ENCODE data around the gene FAM156B. TPM values are rescaled to one million over a fixed set of nuclear protein-coding genes. Genes with fewer than 3 reads are reported as not detected.
"Not testable (repeated sequence)": the region's sequence is repeated elsewhere in the genome, so short reads cannot be mapped to it uniquely, and the experiment has no call there.

The FAM156B gene, protein sequence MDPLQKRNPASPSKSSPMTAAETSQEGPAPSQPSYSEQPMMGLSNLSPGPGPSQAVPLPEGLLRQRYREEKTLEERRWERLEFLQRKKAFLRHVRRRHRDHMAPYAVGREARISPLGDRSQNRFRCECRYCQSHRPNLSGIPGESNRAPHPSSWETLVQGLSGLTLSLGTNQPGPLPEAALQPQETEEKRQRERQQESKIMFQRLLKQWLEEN
- total RNA-seq (ENCODE audit: low replicate concordance): 14.1 and 15.8 TPM in 2 replicates

DNA sequence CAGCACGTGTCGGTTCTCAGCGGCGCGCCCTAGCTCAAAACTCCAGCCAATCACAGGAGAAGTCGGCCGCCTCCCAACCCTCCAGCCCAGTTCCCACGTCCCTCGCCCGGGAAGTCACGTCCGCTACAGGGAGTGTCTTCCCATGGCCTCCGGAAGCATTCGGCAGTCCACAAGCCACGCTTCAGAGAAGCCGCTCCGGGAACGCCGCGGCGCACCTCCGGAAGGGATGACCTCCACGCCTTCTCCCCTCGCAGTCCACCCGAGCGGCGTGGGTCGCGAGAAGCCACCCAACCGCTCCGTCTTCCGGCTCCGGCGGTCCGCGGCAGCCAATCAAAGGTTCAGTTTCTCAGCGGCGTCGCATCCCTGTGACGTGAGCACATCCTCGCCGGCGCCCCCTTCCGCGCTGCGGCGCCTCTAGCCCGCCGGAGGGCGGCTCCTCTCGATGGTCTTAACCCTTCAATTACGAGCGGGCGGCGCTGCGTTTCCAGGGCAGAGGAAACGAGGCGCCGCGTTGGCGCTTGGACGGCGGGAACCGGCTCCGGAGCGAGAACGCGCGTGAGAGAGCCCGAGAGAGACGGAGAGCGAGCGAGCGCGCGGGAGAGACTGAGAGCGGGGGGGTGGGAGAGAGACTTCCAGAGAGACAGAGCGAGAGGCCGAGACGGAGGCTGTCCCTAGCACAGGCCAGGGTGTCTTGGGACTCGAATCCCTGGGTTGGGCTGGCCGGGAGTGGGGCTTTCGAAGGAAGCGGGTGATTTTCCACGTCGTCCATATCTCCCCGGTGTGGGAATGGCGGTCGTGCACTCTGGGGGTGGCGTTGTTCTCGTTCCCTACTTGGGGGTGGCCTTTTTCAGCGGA, at the start of gene FAM156B:
Gene FAM156B (plus strand): TSS at position 476 of the 855 bp plus-strand sequence. CDS start 9,896 bp downstream, outside the sequence.
- H3K27ac ChIP-seq; H3K27me3 ChIP-seq; H3K27me3 Mint-ChIP-seq (ENCODE audit: insufficient read depth, low read depth); H3K27ac Mint-ChIP-seq; H3K4me3 Mint-ChIP-seq; H3K79me2 ChIP-seq (ENCODE audit: low read depth); H3K4me2 ChIP-seq; H3K9me3 Mint-ChIP-seq; H3K9ac ChIP-seq; H3K9me3 ChIP-seq (ENCODE audit: low read depth); H2AFZ ChIP-seq (replicated peaks); H3F3A ChIP-seq (ENCODE audit: low read depth); H3K36me3 ChIP-seq; H3K4me1 ChIP-seq; H3K36me3 Mint-ChIP-seq; H4K20me1 ChIP-seq (ENCODE audit: low read depth); DNase-seq (ENCODE audit: low spot score); H3K4me1 Mint-ChIP-seq; H3K4me3 ChIP-seq: not testable (repeated sequence)

DNA sequence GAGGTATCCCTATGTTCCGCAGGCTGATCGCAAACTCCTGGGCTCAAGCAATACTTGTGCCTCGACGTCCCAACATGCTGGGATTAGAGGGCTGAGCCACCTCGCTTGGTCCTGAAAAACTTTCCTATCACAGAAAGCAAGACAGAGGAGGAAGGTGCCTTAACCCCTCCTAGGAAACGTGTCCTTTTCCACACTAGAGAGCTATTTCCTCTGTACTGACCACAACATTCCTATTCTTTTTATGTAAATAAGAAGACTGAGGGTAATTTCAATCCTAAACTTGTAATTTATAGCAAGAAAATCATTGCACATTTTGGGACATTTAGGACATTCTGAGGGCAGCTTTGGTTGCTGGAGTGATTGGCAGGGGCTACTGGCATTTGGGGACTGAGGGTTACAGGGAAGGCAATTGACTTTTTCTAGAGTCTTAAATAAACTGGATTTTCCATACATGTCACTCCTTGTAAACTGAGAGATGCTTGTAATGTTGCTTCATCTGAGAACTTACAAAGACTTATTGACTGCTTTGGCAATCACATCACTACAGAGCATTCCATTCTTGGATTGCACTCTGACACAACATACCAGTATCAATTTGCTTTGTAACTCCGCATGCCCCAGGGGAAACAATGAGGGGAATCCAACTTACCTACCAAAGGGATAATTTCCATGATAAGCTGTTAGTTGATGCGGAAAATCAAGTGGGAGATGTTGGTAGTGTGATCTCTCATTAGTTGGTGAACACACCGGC, 44.8 kb upstream of the FAM156B start:
- Histone ChIP-seq H4K20me1 (ENCODE audit: low read depth) (no peaks in the 10 kb centered on the region), H3K9me3 (ENCODE audit: low read depth) (no peaks in the 10 kb centered on the region), H3K9ac (no peak overlapping the region), H3K4me3 (no peak overlapping the region), H3K4me1 (no peaks in the 10 kb centered on the region), H2AFZ (replicated peaks) (no peak overlapping the region), H3K27me3 (no peaks in the 10 kb centered on the region), H3K4me2 (no peak overlapping the region), H3F3A (ENCODE audit: low read depth) (no peaks in the 10 kb centered on the region), H3K79me2 (ENCODE audit: low read depth) (no peaks in the 10 kb centered on the region), H3K27ac (no peak overlapping the region), H3K36me3 (no peaks in the 10 kb centered on the region)
- Mint-ChIP-seq H3K36me3 (no peaks in the 10 kb centered on the region), H3K4me3 (no peak overlapping the region), H3K9me3 (peaks cover 6% of the 10 kb centered on the region), H3K4me1 (no peaks in the 10 kb centered on the region), H3K27me3 (ENCODE audit: insufficient read depth, low read depth) (peaks cover 3% of the 10 kb centered on the region), H3K27ac (no peak overlapping the region)
- TF ChIP-seq, protein P1, sequence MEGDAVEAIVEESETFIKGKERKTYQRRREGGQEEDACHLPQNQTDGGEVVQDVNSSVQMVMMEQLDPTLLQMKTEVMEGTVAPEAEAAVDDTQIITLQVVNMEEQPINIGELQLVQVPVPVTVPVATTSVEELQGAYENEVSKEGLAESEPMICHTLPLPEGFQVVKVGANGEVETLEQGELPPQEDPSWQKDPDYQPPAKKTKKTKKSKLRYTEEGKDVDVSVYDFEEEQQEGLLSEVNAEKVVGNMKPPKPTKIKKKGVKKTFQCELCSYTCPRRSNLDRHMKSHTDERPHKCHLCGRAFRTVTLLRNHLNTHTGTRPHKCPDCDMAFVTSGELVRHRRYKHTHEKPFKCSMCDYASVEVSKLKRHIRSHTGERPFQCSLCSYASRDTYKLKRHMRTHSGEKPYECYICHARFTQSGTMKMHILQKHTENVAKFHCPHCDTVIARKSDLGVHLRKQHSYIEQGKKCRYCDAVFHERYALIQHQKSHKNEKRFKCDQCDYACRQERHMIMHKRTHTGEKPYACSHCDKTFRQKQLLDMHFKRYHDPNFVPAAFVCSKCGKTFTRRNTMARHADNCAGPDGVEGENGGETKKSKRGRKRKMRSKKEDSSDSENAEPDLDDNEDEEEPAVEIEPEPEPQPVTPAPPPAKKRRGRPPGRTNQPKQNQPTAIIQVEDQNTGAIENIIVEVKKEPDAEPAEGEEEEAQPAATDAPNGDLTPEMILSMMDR (IDR thresholded peaks at IDR 0.05): no peak
- no peak for TF ChIP-seq EZH2phosphoT487 (IDR thresholded peaks at IDR 0.05)
- no peak for TF ChIP-seq EZH2 (IDR thresholded peaks at IDR 0.05)
- DNase-seq (ENCODE audit: low spot score): no peak

DNA sequence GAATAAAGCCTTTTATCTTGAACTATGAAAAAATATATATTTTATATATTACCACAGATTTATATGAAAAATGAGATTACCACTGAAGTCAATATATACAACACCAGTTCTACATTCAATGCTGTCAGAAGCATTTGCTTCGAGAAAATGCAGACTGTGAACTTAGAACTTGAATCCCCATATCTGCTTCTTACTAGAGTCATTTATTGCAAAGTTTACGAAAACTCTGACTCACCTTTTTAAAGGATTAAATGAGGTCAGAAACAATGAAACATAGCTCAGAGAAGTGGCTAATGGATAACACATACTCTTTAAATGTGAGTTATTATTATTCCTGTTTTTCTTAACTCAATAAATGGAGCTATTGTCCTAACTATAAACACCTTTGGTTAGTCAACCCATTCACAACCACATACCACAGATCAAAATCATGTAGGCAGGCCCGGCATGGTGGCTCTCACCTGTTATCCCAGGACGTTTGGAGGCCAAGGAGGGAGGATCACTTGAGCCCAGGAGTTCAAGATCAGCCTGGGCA, 40.1 kb upstream of the FAM156B start:
- H2AFZ ChIP-seq (replicated peaks); H4K20me1 ChIP-seq (ENCODE audit: low read depth); H3K4me2 ChIP-seq; H3K36me3 Mint-ChIP-seq; H3K27ac Mint-ChIP-seq; H3K4me3 Mint-ChIP-seq; H3K9ac ChIP-seq; H3K36me3 ChIP-seq; H3K4me1 Mint-ChIP-seq; H3K4me3 ChIP-seq; H3K27me3 ChIP-seq; H3K4me1 ChIP-seq; H3K79me2 ChIP-seq (ENCODE audit: low read depth); H3K9me3 ChIP-seq (ENCODE audit: low read depth); DNase-seq (ENCODE audit: low spot score); H3K27me3 Mint-ChIP-seq (ENCODE audit: insufficient read depth, low read depth); H3F3A ChIP-seq (ENCODE audit: low read depth); H3K9me3 Mint-ChIP-seq; H3K27ac ChIP-seq: not testable (repeated sequence)

DNA sequence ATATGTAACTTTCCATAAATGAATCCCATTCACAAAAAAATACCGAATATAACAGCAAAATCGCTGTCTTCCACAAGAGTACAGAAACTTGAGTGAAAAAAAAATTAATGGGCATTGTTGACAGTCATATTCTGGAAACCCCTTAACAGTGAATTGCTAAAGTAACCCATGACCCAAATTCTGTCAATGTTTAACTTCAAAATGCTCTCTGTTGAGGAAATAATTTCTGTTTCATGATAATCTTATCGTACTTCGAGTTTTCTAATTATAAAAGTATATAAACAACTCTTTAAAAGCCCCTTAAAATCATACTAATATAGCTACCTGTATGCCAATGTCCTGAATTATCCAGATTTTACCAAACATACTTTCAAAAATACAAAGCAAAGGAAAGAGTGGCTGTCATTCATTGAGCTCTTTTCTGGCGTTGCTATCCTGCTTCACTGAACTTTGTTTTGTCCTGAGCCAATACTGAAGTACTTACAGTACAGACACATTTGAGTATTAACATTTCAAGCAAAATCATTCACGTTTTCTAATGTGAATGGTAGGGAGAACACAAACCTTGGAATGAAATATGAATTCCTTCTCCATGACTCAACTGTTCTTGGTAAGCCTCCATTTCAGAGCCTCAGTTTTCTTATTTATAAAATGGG, 31.7 kb upstream of the FAM156B start:
- no peak overlapping the region for H3K9ac ChIP-seq
- H3K4me2 ChIP-seq: no peak overlapping the region
- no peak for TF ChIP-seq EZH2phosphoT487 (IDR thresholded peaks at IDR 0.05)
- no peak for TF ChIP-seq EZH2 (IDR thresholded peaks at IDR 0.05)
- TF ChIP-seq, protein P1 (IDR thresholded peaks at IDR 0.05): no peak
- no peak overlapping the region for H2AFZ ChIP-seq (replicated peaks)
- peaks cover 3% of the 10 kb centered on the region for H3K9me3 ChIP-seq (ENCODE audit: low read depth)
- H3K79me2 ChIP-seq (ENCODE audit: low read depth): no peaks in the 10 kb centered on the region
- Mint-ChIP-seq H3K4me3 (no peak overlapping the region), H3K27ac (no peak overlapping the region), H3K4me1 (no peaks in the 10 kb centered on the region), H3K27me3 (ENCODE audit: insufficient read depth, low read depth) (peaks cover 3% of the 10 kb centered on the region), H3K9me3 (peaks cover 5% of the 10 kb centered on the region), H3K36me3 (no peaks in the 10 kb centered on the region)
- no peaks in the 10 kb centered on the region for H4K20me1 ChIP-seq (ENCODE audit: low read depth)
- no peak for DNase-seq (ENCODE audit: low spot score)
- no peaks in the 10 kb centered on the region for H3K4me1 ChIP-seq
- no peak overlapping the region for H3K27ac ChIP-seq
- H3K36me3 ChIP-seq: no peaks in the 10 kb centered on the region
- no peak overlapping the region for H3K4me3 ChIP-seq
- H3K27me3 ChIP-seq: peaks cover 13% of the 10 kb centered on the region
- H3F3A ChIP-seq (ENCODE audit: low read depth): no peaks in the 10 kb centered on the region

Data from neural progenitor cell (in vitro differentiated cells).